ENCODE measurements around the gene SGK1.

DNA sequence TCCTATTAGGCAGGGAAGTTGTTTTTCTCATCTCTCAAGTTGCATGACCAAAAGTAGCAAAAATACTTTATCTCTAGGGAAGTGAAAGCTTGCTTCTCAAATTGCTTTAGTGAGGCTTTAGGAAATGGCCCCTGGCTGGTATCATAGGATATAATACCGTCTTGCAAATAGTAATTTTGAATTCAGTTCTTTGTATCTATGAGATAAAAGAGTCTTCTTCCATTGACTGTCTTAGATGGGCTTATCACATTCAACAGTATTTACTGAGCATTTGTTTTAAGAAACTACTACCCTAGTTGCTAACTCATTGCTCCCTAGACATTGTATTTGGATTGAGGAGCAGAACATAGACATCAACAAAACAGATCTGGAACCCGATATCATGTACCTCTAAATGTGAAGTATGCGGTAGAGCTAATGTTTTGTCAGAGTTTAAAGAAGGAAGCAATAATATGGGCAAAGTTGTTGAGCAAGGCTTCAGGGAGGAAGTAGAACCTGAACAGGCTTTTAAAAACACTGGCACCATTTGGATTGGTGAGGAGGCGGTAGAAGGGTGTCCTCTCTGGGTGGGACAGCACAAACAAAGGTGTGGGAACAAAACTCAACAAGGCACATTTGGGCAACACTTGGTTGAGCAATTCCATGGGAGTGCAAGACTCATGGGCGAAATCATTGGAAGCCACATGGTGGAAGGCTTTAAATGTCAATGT is 101.5 kb downstream of the SGK1 start:
- TF ChIP-seq, protein P1, sequence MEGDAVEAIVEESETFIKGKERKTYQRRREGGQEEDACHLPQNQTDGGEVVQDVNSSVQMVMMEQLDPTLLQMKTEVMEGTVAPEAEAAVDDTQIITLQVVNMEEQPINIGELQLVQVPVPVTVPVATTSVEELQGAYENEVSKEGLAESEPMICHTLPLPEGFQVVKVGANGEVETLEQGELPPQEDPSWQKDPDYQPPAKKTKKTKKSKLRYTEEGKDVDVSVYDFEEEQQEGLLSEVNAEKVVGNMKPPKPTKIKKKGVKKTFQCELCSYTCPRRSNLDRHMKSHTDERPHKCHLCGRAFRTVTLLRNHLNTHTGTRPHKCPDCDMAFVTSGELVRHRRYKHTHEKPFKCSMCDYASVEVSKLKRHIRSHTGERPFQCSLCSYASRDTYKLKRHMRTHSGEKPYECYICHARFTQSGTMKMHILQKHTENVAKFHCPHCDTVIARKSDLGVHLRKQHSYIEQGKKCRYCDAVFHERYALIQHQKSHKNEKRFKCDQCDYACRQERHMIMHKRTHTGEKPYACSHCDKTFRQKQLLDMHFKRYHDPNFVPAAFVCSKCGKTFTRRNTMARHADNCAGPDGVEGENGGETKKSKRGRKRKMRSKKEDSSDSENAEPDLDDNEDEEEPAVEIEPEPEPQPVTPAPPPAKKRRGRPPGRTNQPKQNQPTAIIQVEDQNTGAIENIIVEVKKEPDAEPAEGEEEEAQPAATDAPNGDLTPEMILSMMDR (IDR thresholded peaks at IDR 0.05): no peak
- TF ChIP-seq POLR2AphosphoS5 (IDR thresholded peaks at IDR 0.05): no peak
- TF ChIP-seq EP300 (IDR thresholded peaks at IDR 0.05): no peak

Measured in suprapubic skin (tissue), 4 donors.